ENCODE data around the gene TMEM115.
A peak's percentile ranks its signal among the peaks of the same experiment; 100 is the strongest.

TMEM115 gene

GRCh38 chr3:50340147-50340447, 19.2 kb downstream of the TMEM115 start:
- H3K27me3 ChIP-seq (replicated peaks), result no peaks in the 10 kb centered on the region
- peak overlapping the region; percentile 45 for H3K27ac ChIP-seq
- peak overlapping the region; percentile 57 for H3K4me3 ChIP-seq (ENCODE audit: low read depth, low read length)
- no peak for DNase-seq
- in situ Hi-C loops (cut with HindIII; ENCODE audit: low pct_ligation_motif_present, low sequenced_read_pairs), result no loop called here
- no peaks in the 10 kb centered on the region for H3K36me3 ChIP-seq (replicated peaks)
- TF ChIP-seq CTCF (IDR thresholded peaks at IDR 0.05; ENCODE audit: low read depth, low read length, missing control alignments), result no peak

- Histone ChIP-seq H3K4me3 (ENCODE audit: low read depth, low read length) (peak overlapping the region; percentile 57), H3K27me3 (replicated peaks) (no peaks in the 10 kb centered on the region), H3K36me3 (replicated peaks) (no peaks in the 10 kb centered on the region), H3K27ac (peak overlapping the region; percentile 45)
- DNase-seq, result peak; percentile 63
- TF ChIP-seq CTCF (IDR thresholded peaks at IDR 0.05; ENCODE audit: low read depth, low read length, missing control alignments), result no peak
- in situ Hi-C loops (cut with HindIII; ENCODE audit: low pct_ligation_motif_present, low sequenced_read_pairs), result no loop called here
Observed at GRCh38 chr3:50339485-50340146, 19.7 kb downstream of the TMEM115 start.

GRCh38 chr3:50338965-50339364, 20.4 kb downstream of the TMEM115 start:
- H3K27me3 ChIP-seq (replicated peaks), result no peaks in the 10 kb centered on the region
- no peaks in the 10 kb centered on the region for H3K36me3 ChIP-seq (replicated peaks)
- in situ Hi-C loops (cut with HindIII; ENCODE audit: low pct_ligation_motif_present, low sequenced_read_pairs), result no loop called here
- no peak overlapping the region for H3K27ac ChIP-seq
- no peak for DNase-seq
- TF ChIP-seq CTCF (IDR thresholded peaks at IDR 0.05; ENCODE audit: low read depth, low read length, missing control alignments), result no peak
- no peak overlapping the region for H3K4me3 ChIP-seq (ENCODE audit: low read depth, low read length)

- Histone ChIP-seq H3K27me3 (replicated peaks) (no peaks in the 10 kb centered on the region), H3K27ac (peak overlapping the region; percentile 94), H3K4me3 (ENCODE audit: low read depth, low read length) (peak overlapping the region; percentile 79), H3K36me3 (replicated peaks) (no peaks in the 10 kb centered on the region)
- TF ChIP-seq CTCF (IDR thresholded peaks at IDR 0.05; ENCODE audit: low read depth, low read length, missing control alignments), result no peak
- in situ Hi-C loops (cut with HindIII; ENCODE audit: low pct_ligation_motif_present, low sequenced_read_pairs), result no loop called here
- DNase-seq, result peak; percentile 100
Observed at GRCh38 chr3:50337175-50337861, 22.0 kb downstream of the TMEM115 start.

GRCh38 chr3:50336452-50337174, 22.7 kb downstream of the TMEM115 start:
- H3K36me3 ChIP-seq (replicated peaks), result peaks cover 3% of the 10 kb centered on the region
- peak; percentile 1 for TF ChIP-seq CTCF (IDR thresholded peaks at IDR 0.05; ENCODE audit: low read depth, low read length, missing control alignments)
- no peak for DNase-seq
- H3K27ac ChIP-seq, result peak overlapping the region; percentile 94
- in situ Hi-C loops (cut with HindIII; ENCODE audit: low pct_ligation_motif_present, low sequenced_read_pairs), result no loop called here
- H3K27me3 ChIP-seq (replicated peaks), result no peaks in the 10 kb centered on the region
- H3K4me3 ChIP-seq (ENCODE audit: low read depth, low read length), result peak overlapping the region; percentile 79
